ENCODE results near the gene AHRR.

AHRR gene

GRCh38 chr5:417301-418161, 96.0 kb downstream of the AHRR start:
- DNase-seq, result no peak

GRCh38 chr5:418162-419121, 96.9 kb downstream of the AHRR start:
- peak; percentile 31 for DNase-seq

GRCh38 chr5:419970-420369, 98.5 kb downstream of the AHRR start:
- no peak for DNase-seq

GRCh38 chr5:420632-421286, 99.2 kb downstream of the AHRR start:
- DNase-seq, result no peak

GRCh38 chr5:421287-421880, 99.9 kb downstream of the AHRR start:
- no peak for DNase-seq

- no peak for DNase-seq
These were observed 100.4 kb downstream of the AHRR start for GRCh38 chr5:421901-422300.

- DNase-seq, result no peak
These were observed 101.1 kb downstream of the AHRR start for GRCh38 chr5:422323-423232.

- no peak for DNase-seq
These were observed 101.7 kb downstream of the AHRR start for GRCh38 chr5:423233-423565.

GRCh38 chr5:423626-424261, 102.2 kb downstream of the AHRR start:
- DNase-seq, result no peak

- no peak for DNase-seq
These were observed 103.0 kb downstream of the AHRR start for GRCh38 chr5:424301-425110.

GRCh38 chr5:425714-426113, 104.2 kb downstream of the AHRR start:
- no peak for DNase-seq

- no peak for DNase-seq
These were observed 105.0 kb downstream of the AHRR start for GRCh38 chr5:426392-426976.

GRCh38 chr5:427415-428087, 106.0 kb downstream of the AHRR start:
- no peak for DNase-seq

- DNase-seq, result no peak
These were observed 106.7 kb downstream of the AHRR start for GRCh38 chr5:428219-428618.

- DNase-seq, result no peak
These were observed 107.4 kb downstream of the AHRR start for GRCh38 chr5:428754-429452.

GRCh38 chr5:429453-430188, 108.1 kb downstream of the AHRR start:
- peak; percentile 61 for DNase-seq

GRCh38 chr5:430214-430925, 108.9 kb downstream of the AHRR start:
- DNase-seq, result no peak

All from fibroblast of skin of abdomen (primary cell).